Endothelial cell (in vitro differentiated cells): ENCODE results near the gene PIGS. TPM values are rescaled to one million over a fixed set of nuclear protein-coding genes. Genes with fewer than 3 reads are reported as not detected.

Source experiments
- DNase-seq: peaks from one replicate; pipeline ENCODE4 v3.0.0; 2021; ENCODE audit warnings: low spot score
- H3K27ac Mint-ChIP-seq: one replicate; pipeline ENCODE4 v1.8.0; 2021; ENCODE audit warnings: mixed read lengths, inconsistent platforms; ENCODE audit not compliant: unreplicated experiment
- H3K27me3 Mint-ChIP-seq: one replicate; pipeline ENCODE4 v1.8.0; 2021; ENCODE audit warnings: mild to moderate bottlenecking, moderate library complexity, mixed read lengths, inconsistent platforms; ENCODE audit not compliant: unreplicated experiment
- H3K36me3 Mint-ChIP-seq: one replicate; pipeline ENCODE4 v1.8.0; 2021; ENCODE audit warnings: mild to moderate bottlenecking, low read depth, mixed read lengths, inconsistent platforms; ENCODE audit not compliant: unreplicated experiment
- H3K4me1 Mint-ChIP-seq: one replicate; pipeline ENCODE4 v1.8.0; 2021; ENCODE audit warnings: mild to moderate bottlenecking, mixed read lengths, inconsistent platforms; ENCODE audit not compliant: unreplicated experiment
- H3K4me3 Mint-ChIP-seq: one replicate; pipeline ENCODE4 v1.8.0; 2021; ENCODE audit warnings: mild to moderate bottlenecking, mixed read lengths, inconsistent platforms; ENCODE audit not compliant: unreplicated experiment
- H3K9me3 Mint-ChIP-seq: one replicate; pipeline ENCODE4 v1.8.0; 2021; ENCODE audit warnings: mixed read lengths, inconsistent platforms; ENCODE audit not compliant: unreplicated experiment
- total RNA-seq: library from RNA; stranded (reverse); fragmentation: NEBNext Ultra II Directional; extraction: Animal tissue kit (Norgen Biotek cat#: 25700); gene quantifications from one replicate; pipeline ENCODE4 v1.2.1, GENCODE V29; 2021; ENCODE audit not compliant: unreplicated experiment
- TF ChIP-seq, protein P1 (sequence below): fragments of 200-600 bp; sonication (generic); IDR thresholded peaks from one replicate; pipeline ENCODE4 v1.5.0; 2021; ENCODE audit warnings: antibody characterized with exemption; ENCODE audit not compliant: unreplicated experiment

PIGS gene
- total RNA-seq, 1 donor from 2014 or later: 53.6 TPM

DNA sequence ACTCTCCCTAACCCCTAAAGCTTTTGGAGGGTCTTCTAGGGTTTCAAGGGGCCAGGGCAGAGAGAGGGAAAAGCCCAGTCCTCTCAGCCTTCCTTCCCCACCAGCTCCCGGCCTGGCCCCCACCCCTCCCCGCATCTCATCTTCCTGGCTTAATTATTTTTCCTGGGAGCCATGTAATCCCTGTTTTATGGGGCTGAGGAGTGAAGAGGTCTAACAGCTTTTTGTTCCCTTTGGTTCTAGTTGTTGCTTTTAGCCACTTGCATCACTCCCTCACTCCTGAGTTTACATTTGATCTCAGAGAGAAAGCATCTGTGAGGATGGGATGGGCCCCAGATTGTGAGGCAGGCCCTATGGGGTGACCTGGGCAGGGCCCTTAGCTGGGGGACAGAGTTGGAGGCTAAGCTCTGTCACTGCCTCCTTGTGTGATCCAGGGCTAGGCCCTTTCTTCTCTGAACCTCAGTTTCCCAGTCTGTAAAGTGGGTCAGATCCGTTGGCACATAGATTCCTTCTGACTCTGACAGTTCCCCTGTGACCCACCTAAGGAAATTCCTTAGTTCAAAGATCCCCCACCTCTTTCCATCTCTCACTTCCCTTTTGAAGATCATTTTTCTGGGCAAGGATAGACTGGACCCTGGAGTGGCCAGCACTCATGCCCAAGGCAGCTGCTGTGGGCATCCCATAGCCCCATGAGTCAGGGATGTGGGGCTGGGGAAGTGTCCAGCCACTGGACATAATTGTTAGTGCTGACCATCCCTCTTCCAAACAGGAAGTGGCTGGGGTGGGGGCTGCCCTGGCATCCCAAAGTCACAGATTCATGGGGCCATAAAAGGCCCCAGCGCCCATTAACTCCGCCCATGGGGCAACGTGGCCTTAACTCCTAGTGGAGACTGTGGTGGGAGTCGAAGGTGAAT lies 39.0 kb downstream of the PIGS start:
- TF ChIP-seq, protein P1, sequence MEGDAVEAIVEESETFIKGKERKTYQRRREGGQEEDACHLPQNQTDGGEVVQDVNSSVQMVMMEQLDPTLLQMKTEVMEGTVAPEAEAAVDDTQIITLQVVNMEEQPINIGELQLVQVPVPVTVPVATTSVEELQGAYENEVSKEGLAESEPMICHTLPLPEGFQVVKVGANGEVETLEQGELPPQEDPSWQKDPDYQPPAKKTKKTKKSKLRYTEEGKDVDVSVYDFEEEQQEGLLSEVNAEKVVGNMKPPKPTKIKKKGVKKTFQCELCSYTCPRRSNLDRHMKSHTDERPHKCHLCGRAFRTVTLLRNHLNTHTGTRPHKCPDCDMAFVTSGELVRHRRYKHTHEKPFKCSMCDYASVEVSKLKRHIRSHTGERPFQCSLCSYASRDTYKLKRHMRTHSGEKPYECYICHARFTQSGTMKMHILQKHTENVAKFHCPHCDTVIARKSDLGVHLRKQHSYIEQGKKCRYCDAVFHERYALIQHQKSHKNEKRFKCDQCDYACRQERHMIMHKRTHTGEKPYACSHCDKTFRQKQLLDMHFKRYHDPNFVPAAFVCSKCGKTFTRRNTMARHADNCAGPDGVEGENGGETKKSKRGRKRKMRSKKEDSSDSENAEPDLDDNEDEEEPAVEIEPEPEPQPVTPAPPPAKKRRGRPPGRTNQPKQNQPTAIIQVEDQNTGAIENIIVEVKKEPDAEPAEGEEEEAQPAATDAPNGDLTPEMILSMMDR: no peak
- no peaks in the 10 kb centered on the region for H3K9me3 Mint-ChIP-seq
- no peaks in the 10 kb centered on the region for H3K36me3 Mint-ChIP-seq
- H3K4me1 Mint-ChIP-seq: no peaks in the 10 kb centered on the region
- H3K27ac Mint-ChIP-seq: no peak overlapping the region
- H3K27me3 Mint-ChIP-seq: peaks cover 13% of the 10 kb centered on the region
- no peak overlapping the region for H3K4me3 Mint-ChIP-seq
- DNase-seq: no peak

DNA sequence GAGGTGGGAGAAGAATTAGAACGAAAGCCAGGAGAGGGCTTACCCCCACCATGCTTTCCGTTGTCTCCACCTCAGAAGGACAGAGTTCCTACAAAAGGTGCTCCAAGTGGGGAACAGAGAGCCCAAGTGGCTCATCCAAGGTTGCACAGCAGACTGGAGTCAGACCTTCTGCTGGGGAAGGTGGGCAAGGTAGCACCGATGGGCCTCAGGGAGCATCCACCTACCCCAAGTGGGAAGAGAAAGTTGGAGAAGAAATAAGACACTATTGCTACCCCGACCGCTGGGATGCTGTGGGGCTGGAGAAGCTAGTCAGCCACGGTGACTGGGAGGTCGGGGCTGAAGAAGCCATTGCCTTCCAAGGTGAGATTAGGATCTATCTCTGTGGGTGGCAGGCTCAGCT lies 40.4 kb downstream of the PIGS start:
- TF ChIP-seq, protein P1: no peak
- Mint-ChIP-seq H3K27ac (no peak overlapping the region), H3K4me1 (no peaks in the 10 kb centered on the region), H3K36me3 (no peaks in the 10 kb centered on the region), H3K9me3 (no peaks in the 10 kb centered on the region), H3K4me3 (no peak overlapping the region), H3K27me3 (peaks cover 16% of the 10 kb centered on the region)
- DNase-seq: no peak

DNA sequence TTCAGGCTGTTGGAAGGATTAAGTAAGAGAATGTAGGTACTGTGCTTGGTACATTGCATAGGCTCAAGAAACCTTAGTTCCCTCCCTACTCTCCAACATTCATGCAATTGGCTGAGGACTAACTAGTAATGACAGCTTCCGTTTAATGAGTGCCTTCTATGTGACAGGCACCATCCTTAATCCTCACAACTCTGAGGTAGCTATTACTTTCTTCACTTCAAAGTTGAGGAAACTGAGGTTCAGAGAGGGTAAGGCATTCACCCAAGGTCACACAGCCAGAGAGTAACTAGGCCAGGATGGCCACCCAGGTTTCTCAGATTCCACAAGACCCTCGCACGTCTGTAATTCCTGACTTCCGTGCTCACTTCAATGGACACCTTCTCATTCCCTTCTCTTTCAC lies 41.1 kb downstream of the PIGS start:
- H3K9me3 Mint-ChIP-seq: no peaks in the 10 kb centered on the region
- H3K27me3 Mint-ChIP-seq: peaks cover 17% of the 10 kb centered on the region
- H3K4me1 Mint-ChIP-seq: no peaks in the 10 kb centered on the region
- TF ChIP-seq, protein P1: no peak
- no peak for DNase-seq
- no peak overlapping the region for H3K27ac Mint-ChIP-seq
- no peak overlapping the region for H3K4me3 Mint-ChIP-seq
- H3K36me3 Mint-ChIP-seq: no peaks in the 10 kb centered on the region

DNA sequence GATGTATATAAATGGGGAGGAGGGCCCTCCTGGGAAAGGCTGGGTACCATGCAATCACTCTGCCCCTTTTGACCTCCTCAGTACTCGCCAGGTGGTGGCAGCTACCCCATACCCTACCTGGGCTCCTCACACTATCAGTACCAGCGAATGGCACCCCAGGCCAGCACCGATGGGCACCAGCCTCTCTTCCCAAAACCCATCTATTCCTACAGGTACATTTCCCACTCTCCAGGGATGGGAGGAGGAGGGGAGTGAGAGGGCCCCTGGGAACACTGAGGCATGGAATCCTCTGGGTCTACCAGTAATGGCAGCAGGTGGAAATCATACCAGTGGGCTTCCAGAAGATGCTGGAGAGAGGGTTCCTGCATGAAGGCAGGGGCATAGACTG lies 42.3 kb downstream of the PIGS start:
- Mint-ChIP-seq H3K4me3 (no peak overlapping the region), H3K36me3 (no peaks in the 10 kb centered on the region), H3K27me3 (peaks cover 14% of the 10 kb centered on the region), H3K4me1 (no peaks in the 10 kb centered on the region), H3K9me3 (no peaks in the 10 kb centered on the region), H3K27ac (no peak overlapping the region)
- DNase-seq: no peak
- TF ChIP-seq, protein P1: no peak

DNA sequence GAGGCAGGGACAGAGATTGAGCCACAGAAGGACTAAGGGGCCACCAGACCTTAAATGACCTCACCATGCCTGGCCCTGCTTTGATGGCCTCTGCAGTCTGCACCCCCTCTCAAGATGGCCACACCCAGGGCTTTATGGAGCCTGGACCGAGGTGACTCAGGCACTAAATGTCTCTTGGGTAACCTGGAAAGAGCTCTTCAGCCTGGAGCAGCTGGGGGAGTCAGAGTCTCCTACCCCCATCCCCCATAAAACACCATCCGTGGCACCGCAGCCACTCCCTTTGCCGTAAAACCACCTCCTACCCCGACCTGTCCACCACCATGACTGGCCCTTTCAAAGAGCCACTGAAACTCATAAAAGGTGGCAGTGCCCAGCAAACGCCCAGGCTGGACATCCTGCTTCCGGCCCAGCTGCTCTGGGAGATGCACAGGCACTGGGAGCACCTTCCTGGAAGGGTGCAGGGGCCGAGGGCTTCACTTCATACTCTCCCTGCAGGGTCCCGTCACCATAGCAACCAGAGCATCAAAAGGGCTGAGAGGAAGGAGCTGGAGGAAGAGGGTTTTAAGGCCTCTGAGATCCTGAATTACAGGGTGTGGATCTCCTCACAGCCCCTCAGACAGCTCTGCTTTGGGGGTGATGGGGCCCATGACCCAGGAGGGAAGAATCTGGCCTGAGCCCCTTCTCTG lies 42.9 kb downstream of the PIGS start:
- Mint-ChIP-seq H3K36me3 (no peaks in the 10 kb centered on the region), H3K4me3 (no peak overlapping the region), H3K4me1 (no peaks in the 10 kb centered on the region), H3K9me3 (no peaks in the 10 kb centered on the region), H3K27me3 (peaks cover 10% of the 10 kb centered on the region), H3K27ac (no peak overlapping the region)
- TF ChIP-seq, protein P1: no peak
- no peak for DNase-seq
